ENCODE results near the gene KRTAP6-1.

- TF ChIP-seq CTCF (IDR thresholded peaks at IDR 0.05; ENCODE audit: insufficient read depth, low read length) (no peak), REST (IDR thresholded peaks at IDR 0.05; ENCODE audit: insufficient replicate concordance, low read depth) (no peak), POLR2AphosphoS5 (IDR thresholded peaks at IDR 0.05; ENCODE audit: low read depth) (no peak), GABPA (IDR thresholded peaks at IDR 0.05; ENCODE audit: low read depth) (no peak), SPI1 (IDR thresholded peaks at IDR 0.05; ENCODE audit: borderline replicate concordance, low read depth) (no peak)
Measured at GRCh38 chr21:30598802-30599201, 14.9 kb downstream of the KRTAP6-1 start, which contains the start of gene KRTAP6-2.

Data from HL-60 (cell line).